GM23248 (cell line): ENCODE data around the gene DACH2.

Experiments used
- EZH2 ChIP-seq: fragments of 200-600 bp; sonication (generic); IDR thresholded peaks from 2 replicates; pipeline ENCODE4 v1.6.1; 2018; ENCODE audit warnings: antibody characterized with exemption, mild to moderate bottlenecking; ENCODE audit not compliant: insufficient read depth, poor library complexity, severe bottlenecking
- EZH2phosphoT487 ChIP-seq: fragments of 200-600 bp; sonication (generic); IDR thresholded peaks from 2 replicates; pipeline ENCODE4 v1.6.1; 2018; ENCODE audit warnings: antibody characterized with exemption, moderate library complexity, mild to moderate bottlenecking, low read depth; ENCODE audit not compliant: insufficient read depth

- TF ChIP-seq EZH2 (no peak), EZH2phosphoT487 (no peak)
Measured at GRCh38 chrX:86133761-86134160, 14.5 kb upstream of the DACH2 start.
